Ammon's horn (tissue), 1 donor: ENCODE data around the gene HLA-DMB.
"Not testable (repeated sequence)": the region's sequence is repeated elsewhere in the genome, so short reads cannot be mapped to it uniquely, and the experiment has no call there.

Experiments used
- DNase-seq: peaks from one replicate; pipeline ENCODE4 v3.0.0-alpha.2; 2016; ENCODE audit warnings: low spot score

Gene HLA-DMB

DNA sequence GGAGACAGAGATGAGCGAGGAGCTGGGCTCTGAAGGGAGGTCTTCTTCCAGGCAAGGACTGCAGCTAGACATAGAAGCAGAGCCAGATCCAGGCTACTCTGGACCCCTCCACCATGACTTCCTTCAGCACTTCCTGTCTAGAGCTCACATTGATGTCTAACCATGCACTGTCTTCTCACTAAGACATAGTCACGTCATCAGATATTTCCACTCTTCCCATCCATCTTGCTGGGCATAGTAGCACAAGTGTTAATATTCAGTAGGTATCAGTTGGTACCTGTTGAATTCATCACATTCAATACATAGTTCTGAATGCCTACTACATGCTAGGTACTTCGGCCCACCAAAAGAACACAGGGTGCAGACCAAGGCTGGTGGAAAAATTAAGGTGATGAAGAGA, 9.2 kb upstream of the HLA-DMB start:
- DNase-seq: no peak

GRCh38 chr6:32949113-32949512, 8.3 kb upstream of the HLA-DMB start:
- no peak for DNase-seq

DNA sequence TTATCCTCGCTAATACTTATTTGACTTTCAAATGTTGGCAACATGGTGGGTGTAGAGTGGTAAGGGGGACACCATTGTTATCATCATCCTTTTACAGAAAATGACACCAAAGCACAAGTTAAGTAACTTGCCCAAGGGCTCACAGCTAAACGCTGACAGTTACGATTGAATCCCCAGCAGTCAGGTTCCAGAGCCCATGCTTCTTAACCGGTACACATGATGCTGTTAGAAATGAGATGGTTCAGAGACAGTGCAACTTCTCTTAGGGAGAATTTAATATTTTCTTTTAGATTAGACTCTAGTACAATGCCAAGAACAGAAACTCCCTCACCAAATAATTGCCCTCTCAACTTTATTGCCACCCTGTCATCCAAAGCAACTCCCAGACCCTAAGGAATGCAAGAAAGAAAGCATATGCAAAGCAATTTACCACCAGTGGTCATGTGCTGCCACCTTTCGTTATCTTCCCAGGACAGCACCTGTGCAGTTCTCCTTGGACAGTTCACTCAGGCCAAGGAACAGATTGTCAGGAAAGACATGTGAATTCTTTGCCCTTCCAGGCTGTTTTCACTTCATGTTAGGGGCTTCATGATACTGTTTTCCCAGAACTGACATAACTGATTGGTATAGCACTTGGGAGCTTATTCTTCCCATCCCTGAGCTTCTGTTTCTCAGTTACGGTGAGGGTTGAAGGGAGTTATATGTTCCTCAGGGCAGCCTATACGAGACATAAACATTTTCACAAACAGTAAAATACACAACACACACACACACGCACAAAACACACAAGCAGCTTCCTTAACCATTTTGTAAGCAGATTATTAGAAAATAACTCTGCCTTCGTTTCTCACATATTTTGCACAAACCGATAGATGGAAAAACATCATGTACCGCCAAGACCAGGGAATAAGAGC, 7.0 kb upstream of the HLA-DMB start:
- no peak for DNase-seq

- DNase-seq: no peak
Measured at GRCh38 chr6:32946893-32947292, 6.1 kb upstream of the HLA-DMB start.

DNA sequence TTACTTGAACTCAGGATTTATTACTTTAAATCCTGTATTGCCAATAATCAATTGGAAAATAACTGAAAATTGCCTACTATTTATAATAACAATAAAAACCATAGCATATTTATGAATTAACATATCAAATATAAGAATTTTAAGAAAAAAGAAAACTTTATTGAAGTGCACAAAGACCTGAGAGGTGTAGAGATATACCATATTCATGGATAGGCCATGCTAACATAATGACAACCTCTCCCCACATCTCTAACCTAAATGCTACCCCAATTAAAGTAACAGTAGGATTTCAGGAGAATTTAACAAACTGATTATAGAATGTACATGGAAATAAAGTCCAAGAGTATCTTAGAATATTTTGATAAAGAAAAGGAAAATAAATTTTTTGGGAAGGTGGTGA, 5.1 kb upstream of the HLA-DMB start:
- no peak for DNase-seq

DNA sequence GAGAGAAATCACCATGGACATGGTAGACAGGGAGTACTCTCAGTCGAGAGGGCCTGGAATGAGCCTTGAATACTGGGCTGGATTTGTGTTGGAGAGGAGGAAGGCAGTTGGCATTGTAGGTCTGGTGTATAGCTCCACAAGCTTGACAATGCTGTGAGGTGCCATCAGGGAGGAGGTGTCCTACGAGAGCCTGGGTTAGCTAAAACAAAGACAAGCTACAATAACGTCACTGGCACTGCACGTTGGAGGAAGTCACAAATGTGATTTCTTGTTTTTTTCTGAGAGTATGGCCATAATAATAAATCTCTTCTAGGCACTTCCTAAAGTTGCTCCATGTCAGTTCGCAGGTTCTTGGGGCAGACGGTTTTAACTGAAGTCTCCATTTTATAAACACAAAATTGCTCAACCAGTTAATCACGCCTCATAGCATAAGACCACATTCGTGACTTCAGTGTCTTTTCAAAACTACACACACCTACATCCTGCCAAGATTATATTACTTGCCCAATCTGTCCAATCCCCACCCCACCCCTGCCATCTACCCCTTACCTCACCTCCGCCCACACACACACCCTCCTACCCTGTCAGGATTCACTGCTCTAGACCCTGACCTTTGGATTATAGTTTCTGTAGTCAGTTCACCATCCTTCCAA, 4.4 kb upstream of the HLA-DMB start:
- no peak for DNase-seq

DNA sequence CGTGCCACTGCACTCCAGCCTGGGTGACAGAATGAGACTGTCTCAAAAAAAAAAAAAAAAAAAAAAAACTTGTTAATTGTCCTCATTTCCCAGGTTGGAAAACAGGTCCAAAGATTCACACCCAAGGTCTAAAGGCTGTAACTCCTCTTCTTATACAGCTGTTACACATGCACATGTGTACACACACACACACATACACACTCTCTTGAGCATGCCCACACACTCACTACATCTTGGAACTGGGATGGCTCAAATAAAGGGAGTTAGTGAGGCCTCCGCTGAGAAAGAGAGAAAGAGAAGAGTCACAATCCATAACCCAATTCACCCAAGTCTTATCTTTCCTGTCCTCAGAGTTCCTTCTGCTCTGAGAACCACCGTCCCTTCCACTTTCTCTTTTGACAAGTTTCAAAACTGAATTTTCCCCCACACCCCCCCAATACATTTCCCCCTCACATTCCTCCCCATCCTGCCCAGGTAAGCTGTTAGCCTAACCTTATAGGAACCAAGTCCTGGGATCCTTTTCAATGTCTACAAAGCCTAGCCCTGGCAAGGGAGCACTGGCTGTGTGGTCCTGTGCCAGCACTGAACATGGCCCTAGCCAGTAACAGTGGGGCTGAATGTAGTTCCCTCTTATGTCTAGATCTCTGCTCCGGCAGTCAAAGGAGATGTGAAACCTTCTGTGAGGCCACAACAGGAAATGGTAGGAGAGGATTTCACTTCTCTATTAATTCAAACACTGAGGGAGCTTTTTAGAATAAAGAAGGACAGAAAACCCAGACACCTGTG, 3.2 kb upstream of the HLA-DMB start:
- DNase-seq: peak; percentile 64

DNA sequence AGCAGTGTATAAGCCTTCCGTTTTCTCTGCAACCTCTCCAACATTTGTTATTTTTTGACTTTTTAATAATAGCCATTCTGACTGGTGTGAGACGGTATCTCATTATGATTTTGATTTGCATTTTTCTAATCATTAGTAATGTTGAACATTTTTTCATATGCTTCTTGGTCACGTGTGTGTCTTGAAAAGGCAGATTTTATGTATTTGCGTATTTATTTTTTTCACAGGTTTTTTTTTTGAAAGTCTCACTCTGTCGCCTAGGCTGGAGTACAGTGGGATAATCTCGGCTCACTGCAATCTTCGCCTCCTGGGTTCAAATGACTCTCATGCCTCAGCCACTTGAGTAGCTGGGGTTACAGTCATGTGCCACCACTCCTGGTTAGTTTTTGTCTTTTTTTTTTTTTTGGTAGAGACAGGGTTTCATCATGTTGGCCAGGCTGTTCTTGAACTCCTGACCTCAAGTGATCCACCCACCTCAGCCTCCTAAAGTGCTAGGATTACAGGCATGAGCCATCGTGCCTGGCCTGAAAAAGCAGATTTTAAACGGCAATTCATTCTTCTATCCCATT, 1.8 kb upstream of the HLA-DMB start:
- not testable (repeated sequence) for DNase-seq

DNA sequence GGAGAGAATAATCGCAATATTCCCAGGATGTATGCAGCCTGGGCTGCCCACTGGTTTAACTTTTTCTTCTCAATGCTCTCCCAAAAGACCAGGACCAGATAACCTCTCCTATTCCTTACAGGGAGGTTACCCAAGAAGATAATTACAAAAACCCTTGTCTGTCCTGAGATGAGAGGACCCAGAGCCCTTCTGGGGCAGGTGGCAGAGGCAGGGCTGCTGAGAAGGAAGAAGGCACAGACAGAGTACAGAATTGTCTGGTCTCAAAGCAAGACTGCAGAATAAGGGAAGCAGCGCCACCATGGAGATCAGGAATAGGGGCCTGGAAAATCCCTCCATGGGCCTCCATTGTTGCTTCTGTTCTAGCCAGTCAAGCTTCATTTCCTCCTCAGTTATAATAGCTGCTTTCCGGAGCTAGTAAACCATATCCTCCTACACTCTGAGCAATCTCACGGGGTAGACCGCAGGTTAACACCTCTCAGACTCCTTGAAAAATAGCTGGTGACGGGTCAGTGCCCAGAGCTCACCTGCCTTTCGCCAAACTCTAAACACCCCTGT, 463 bp upstream of the HLA-DMB start:
- DNase-seq: no peak

- DNase-seq: no peak
Measured at GRCh38 chr6:32938494-32938893, 2.3 kb downstream of the HLA-DMB start.

- peak; percentile 68 for DNase-seq
Measured at GRCh38 chr6:32937230-32937633, 3.6 kb downstream of the HLA-DMB start.

- peak; percentile 53 for DNase-seq
Measured at GRCh38 chr6:32936239-32937152, 4.3 kb downstream of the HLA-DMB start.

DNA sequence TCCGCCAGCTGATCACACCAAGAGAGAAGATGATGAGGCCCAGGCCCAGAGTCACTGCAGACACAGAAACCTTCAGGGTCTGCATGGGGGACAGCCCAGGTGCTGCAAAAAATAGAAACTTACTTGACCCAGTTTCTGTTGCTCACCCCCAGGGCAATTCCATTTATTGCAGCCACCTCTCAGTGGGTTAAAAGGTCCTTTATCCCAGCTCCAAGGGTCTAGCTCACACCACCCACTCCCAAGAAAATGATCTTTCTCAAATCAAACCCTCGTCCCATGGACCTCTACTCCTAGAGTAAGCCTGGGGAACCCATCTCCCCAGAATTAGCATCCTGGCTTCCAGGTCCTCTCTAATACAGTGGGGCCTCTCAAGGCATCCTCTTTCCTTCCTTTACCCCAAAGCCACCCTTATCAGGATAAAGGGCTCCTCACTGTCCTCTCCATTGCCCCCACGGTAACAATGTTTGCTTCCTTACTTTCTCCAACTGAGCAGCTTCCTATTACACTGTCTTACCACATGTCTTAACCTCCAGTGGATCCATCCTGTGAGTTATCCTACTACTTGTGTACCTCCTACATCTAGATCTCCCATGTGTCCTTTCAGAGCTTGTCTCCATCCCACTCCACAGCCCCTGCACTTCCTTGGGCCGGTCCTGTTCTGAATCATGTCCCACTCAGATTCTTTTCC, 5.1 kb downstream of the HLA-DMB start:
- DNase-seq: no peak

DNA sequence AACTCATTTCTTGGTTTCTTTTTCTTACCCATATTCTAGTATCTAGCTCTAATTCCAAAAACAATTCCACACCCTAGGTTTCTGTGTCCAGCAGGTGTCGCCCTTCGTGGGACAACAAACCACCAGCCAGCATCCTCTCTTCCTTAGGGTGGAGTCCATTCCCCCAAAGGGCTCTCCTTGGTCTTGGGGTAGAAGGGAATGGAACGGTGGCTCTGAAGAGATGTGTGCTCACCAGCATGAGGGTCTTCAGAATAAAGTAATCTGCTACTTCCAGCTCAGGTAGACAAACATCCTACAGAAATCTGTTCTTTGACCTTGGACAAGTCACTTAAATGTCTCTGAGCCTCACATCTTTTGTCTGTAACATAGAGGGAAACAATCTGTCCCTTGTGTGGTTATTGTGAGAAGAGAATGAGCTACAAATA, 7.2 kb downstream of the HLA-DMB start:
- DNase-seq: peak; percentile 83

GRCh38 chr6:32932132-32932868, 8.5 kb downstream of the HLA-DMB start:
- no peak for DNase-seq

GRCh38 chr6:32931211-32931610, 9.6 kb downstream of the HLA-DMB start:
- no peak for DNase-seq

DNA sequence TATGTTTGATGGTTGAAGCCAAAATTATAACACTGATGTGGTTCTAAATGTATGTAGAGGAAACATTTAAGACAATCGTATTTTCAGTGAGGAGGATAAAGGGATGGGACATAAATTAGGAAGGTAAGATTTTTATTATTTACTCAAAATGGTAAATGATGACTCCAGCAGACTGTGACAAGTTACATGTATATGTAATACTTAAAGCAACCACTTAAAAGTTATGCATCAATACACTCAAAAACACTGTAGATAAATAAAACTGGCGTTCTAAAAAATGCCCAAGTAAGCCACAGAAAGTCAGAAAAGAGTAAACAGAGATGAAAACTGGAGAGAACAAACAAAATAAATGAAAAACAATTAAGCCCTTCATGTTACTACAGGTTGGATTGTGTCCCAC, 18.7 kb downstream of the HLA-DMB start:
- DNase-seq: no peak

GRCh38 chr6:32920715-32921114, 20.1 kb downstream of the HLA-DMB start:
- no peak for DNase-seq

- no peak for DNase-seq
Measured at GRCh38 chr6:32912951-32913350, 27.9 kb downstream of the HLA-DMB start.

DNA sequence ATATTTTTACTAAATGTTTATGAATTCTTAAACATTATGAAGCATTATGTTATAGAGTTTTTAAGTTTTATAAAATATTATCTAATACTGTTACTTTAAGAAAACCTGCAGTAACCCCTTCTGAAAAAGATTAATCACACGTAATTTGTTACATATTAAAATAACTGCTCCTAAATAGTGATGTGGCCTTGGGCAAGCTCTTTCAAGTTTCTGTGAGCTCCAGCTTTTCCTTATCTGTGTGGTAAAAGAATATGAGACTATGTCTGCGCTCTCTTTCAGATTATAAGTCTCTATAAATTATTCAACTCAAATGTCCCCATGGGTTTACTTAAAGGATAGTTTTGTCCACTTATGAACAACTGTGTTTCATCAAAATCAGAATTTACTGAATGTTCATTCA, 31.9 kb downstream of the HLA-DMB start:
- DNase-seq: no peak
